HG02610 (cell line): Measurements from ENCODE around the gene KLK13.

Experiments
- ATAC-seq: cut with Tn5 transposase; IDR thresholded peaks from one replicate; pipeline ENCODE4 v1.9.1; 2021; ENCODE audit warnings: mild to moderate bottlenecking, moderate library complexity; ENCODE audit not compliant: unreplicated experiment

The KLK13 gene

GRCh38 chr19:51093101-51093500 is 28.2 kb upstream of the KLK13 start:
- no peak for ATAC-seq

GRCh38 chr19:51091895-51092873 is 27.3 kb upstream of the KLK13 start:
- ATAC-seq: no peak

GRCh38 chr19:51091126-51091525 is 26.2 kb upstream of the KLK13 start:
- no peak for ATAC-seq

GRCh38 chr19:51090471-51090870 is 25.6 kb upstream of the KLK13 start:
- no peak for ATAC-seq

DNA sequence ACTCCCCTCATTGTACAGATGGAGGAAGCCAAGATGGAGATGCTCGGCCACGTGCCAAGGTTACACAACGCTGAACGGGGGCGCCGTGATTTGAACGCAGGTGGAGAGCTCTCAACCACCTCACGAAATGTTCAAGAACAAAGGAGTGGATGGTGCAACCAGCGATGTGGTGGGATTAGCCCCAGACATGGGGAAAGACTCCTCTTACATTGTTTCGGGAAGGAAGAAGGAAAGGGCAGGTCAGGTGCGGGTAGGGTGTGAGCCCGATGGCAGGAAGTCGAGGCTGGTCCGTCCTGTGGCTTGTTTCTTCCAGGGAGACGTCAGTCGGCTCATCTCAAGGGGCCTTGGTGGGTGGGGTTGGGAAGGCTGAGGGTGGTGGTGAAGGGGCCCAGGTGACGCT is 24.9 kb upstream of the KLK13 start:
- no peak for ATAC-seq

DNA sequence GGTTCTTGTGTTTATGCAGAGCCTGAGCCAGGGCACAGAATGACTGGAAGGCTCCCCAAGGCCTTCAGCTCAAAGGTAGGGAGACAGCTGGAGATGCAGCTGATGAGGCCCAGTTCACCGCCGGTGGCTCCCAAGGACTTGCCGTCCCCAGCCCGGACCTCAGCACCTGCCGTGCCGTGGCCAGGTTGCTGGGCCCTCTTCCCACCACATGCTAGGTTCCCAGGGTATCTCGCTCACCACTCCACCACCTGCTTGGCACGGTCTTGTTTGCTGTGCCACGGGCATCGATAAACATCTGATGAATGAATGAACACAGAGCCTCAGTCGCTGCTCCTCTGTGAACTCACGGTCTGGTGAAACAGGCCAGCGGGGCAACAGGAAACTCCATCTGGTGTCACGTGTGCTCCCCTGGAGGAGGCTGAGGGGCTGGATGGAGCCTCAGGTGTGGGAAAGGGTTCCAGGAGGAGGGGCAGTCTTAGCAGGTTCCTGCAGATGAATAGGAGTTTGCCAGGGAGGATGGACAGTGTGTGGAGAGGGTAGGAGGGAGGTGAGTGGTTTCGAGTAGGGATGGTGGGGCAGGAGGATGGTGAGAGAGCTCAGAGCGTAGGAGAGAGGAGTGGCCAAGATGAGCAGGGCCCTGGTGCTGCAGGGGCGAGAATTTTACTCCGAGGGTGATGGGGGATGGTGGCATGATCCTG is 21.4 kb upstream of the KLK13 start:
- ATAC-seq: no peak

DNA sequence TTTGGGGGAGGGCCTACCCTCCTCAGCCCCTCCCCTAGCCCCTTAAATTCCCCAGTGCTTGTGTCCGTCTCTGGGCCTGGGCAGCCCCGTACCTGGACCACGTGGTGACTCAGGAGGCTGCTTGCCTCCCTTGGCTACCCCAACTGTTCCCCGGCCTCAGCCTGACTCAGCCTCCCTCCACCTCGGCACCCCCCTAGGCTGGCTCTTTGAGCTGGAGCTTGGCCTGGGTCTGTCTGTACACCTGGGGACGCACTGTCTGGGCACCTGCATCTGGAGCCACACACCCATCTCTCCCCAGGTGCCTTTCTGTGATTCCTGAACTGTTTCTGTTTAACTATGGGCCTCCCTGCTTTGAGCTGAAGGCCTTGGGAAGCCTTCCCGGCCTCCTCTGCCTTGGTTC is 19.6 kb upstream of the KLK13 start:
- no peak for ATAC-seq

GRCh38 chr19:51083783-51084182 is 18.9 kb upstream of the KLK13 start:
- no peak for ATAC-seq

GRCh38 chr19:51083181-51083580 is 18.3 kb upstream of the KLK13 start:
- ATAC-seq: no peak

- no peak for ATAC-seq
Observed at GRCh38 chr19:51082611-51083010, 17.7 kb upstream of the KLK13 start, which contains the start of gene KLK14. Gene KLK14 (minus strand): TSS chr19:51082887. CDS start chr19:51082614, 273 bp downstream.

GRCh38 chr19:51081476-51081875 is 16.6 kb upstream of the KLK13 start:
- no peak for ATAC-seq

- no peak for ATAC-seq
Observed at GRCh38 chr19:51079481-51080110, 14.7 kb upstream of the KLK13 start.

GRCh38 chr19:51078731-51079130 is 13.8 kb upstream of the KLK13 start:
- ATAC-seq: no peak

GRCh38 chr19:51078104-51078503 is 13.2 kb upstream of the KLK13 start:
- no peak for ATAC-seq

DNA sequence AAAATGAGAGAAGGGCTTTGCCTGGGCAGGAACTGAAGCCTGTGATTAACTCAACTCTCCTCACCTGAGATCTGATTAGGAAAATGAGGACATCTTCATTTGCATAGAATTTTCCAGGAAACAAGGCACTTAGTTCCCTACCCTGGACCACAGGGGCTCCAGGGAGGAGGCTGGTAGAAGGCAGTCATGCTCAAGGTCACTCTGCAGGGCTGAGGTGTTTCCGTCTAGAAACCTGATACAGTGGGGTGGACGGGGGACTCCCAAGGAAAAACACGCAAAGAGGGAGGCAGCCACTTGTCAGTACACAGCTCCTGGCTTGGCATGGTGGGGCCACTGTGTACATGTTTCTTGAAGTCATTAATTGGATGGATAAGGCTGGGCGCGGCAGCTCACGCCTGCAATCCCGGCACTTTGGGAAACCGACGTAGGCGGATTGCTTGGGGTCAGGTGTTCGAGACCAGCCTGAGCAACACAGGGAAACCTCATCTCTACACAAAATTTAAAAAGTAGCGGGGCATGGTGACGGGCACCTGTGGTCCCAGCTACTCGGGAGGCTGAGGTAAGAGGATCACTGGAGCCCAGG is 11.8 kb upstream of the KLK13 start:
- no peak for ATAC-seq

- ATAC-seq: no peak
Observed at GRCh38 chr19:51075998-51076397, 11.1 kb upstream of the KLK13 start.

DNA sequence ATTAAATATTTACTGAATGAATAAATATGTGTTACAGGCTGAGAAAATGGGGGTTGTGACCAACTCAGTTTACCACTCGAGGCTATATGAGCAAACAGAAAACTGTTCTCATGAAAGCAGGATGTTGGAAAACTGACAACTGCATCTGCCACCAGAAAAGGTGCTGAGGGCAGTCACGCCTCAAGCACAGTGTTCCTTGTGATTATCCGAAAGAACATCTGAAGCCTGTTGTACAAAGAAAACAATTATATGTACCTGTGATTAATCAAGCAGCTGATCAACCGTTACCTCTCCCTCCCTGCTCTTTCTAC is 6.2 kb upstream of the KLK13 start:
- ATAC-seq: no peak

DNA sequence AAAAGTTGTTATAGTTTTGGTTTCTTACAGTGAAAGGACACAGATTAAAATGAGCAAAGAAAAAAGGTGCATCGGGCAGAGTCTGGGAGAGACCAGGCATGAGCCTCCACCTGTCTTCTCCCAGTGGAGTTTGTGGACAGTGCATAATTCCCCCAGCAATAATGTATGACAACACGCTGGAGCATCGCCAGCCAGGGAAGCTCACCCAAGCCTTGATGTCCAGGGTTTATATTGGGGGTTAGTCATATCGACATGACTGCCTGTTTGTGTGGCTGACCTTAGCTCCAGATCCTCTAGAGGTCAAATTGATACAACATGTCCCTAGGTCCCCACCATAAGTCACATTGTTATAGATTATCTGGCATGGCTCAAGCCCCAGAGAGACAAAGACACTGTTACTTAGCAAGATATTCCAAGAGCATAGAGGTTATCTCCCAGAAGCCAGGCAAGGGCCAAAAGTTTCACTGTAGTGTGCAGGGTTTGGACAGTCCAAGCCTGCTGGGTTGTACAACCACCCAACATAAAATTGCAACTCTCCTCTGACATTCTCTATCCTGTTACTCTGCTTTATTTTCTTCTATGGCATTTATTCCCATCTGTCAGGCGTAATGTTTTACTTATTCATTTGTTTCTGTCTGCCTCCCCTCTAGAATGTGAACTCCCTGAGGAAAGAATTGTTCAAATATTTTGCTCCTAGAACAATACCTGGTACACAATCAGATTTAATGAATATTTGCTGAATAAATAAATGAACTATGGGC is 5.6 kb upstream of the KLK13 start:
- no peak for ATAC-seq

DNA sequence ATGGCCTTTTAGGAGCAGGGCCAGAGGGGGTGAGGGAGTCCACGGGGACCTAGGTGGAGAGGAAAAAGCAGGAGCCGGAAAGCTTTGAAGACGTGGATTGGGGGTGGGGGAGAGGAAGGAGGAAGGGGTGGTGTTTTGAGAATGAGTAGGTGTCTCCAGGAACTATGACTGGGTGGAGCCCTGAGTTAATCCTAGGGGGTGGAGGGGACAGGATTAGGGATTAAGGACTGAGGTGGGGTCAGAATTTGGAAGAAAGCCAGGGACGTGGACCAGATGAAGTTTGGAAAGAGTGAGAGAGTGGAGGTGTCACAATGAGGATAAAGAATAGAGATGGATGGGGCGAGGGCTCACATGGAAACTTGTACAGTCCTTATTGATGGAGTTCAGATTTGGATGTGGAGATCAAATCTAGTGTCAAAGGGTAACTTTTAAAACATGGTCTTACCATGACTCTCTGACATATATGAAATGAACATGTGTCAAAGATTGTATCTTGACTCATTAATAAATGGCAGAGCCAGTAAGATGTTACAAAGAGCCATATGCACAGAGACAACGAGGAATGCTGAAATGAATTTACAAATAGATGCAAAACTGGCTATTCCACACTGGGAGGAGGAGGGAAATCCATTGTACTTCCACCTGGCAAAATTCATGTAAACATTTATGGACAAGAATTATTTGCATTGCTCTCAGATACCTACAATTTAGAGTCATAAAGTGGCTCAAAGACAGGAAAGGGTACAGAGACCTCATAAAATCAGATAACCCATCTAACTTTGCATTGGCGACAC is 1.7 kb upstream of the KLK13 start:
- no peak for ATAC-seq
